ENCODE measurements around the gene IGSF9B. TPM values are rescaled to one million over a fixed set of nuclear protein-coding genes. Genes with fewer than 3 reads are reported as not detected.

Gene IGSF9B
- total RNA-seq, 1 donor from 2014 or later, result 1.3 TPM

- H3K4me3 Mint-ChIP-seq, result no peak overlapping the region
- no peak overlapping the region for H3K4me2 ChIP-seq
- H2AFZ ChIP-seq (replicated peaks), result no peak overlapping the region
- no peak overlapping the region for H3K4me3 ChIP-seq
- no peak overlapping the region for H3K27ac Mint-ChIP-seq
- DNase-seq (ENCODE audit: low spot score), result no peak
- H3K27me3 ChIP-seq, result no peaks in the 10 kb centered on the region
- H4K20me1 ChIP-seq (ENCODE audit: low read depth), result peaks cover 3% of the 10 kb centered on the region
- H3K9ac ChIP-seq, result no peak overlapping the region
- TF ChIP-seq EZH2phosphoT487 (IDR thresholded peaks at IDR 0.05), result no peak
- TF ChIP-seq CTCF (IDR thresholded peaks at IDR 0.05), result no peak
- no peak for TF ChIP-seq EZH2 (IDR thresholded peaks at IDR 0.05)
- H3K4me1 ChIP-seq, result peaks cover 6% of the 10 kb centered on the region
- H3K79me2 ChIP-seq (ENCODE audit: low read depth), result no peaks in the 10 kb centered on the region
- no peaks in the 10 kb centered on the region for H3K9me3 ChIP-seq (ENCODE audit: low read depth)
- no peaks in the 10 kb centered on the region for H3F3A ChIP-seq (ENCODE audit: low read depth)
- no peak overlapping the region for H3K27ac ChIP-seq
- H3K36me3 ChIP-seq, result no peaks in the 10 kb centered on the region
- H3K4me1 Mint-ChIP-seq, result peaks cover 6% of the 10 kb centered on the region
- H3K27me3 Mint-ChIP-seq (ENCODE audit: insufficient read depth, low read depth), result no peaks in the 10 kb centered on the region
- peaks cover 8% of the 10 kb centered on the region for H3K36me3 Mint-ChIP-seq
- no peaks in the 10 kb centered on the region for H3K9me3 Mint-ChIP-seq
Measured at GRCh38 chr11:133921513-133921912, 35.3 kb downstream of the IGSF9B start.

- Histone ChIP-seq H3K79me2 (ENCODE audit: low read depth) (no peaks in the 10 kb centered on the region), H2AFZ (replicated peaks) (no peak overlapping the region), H3K4me3 (no peak overlapping the region), H3K27ac (no peak overlapping the region), H3K27me3 (no peaks in the 10 kb centered on the region), H3K4me2 (no peak overlapping the region), H3F3A (ENCODE audit: low read depth) (no peaks in the 10 kb centered on the region), H4K20me1 (ENCODE audit: low read depth) (peaks cover 3% of the 10 kb centered on the region), H3K36me3 (no peaks in the 10 kb centered on the region), H3K9ac (no peak overlapping the region), H3K4me1 (peaks cover 6% of the 10 kb centered on the region), H3K9me3 (ENCODE audit: low read depth) (no peaks in the 10 kb centered on the region)
- TF ChIP-seq CTCF (IDR thresholded peaks at IDR 0.05), result no peak
- no peak for TF ChIP-seq EZH2 (IDR thresholded peaks at IDR 0.05)
- TF ChIP-seq EZH2phosphoT487 (IDR thresholded peaks at IDR 0.05), result no peak
- Mint-ChIP-seq H3K27ac (no peak overlapping the region), H3K36me3 (peaks cover 8% of the 10 kb centered on the region), H3K4me1 (peaks cover 6% of the 10 kb centered on the region), H3K27me3 (ENCODE audit: insufficient read depth, low read depth) (no peaks in the 10 kb centered on the region), H3K4me3 (no peak overlapping the region), H3K9me3 (no peaks in the 10 kb centered on the region)
- no peak for DNase-seq (ENCODE audit: low spot score)
Measured at GRCh38 chr11:133921026-133921425, 35.7 kb downstream of the IGSF9B start.

- Histone ChIP-seq H3K79me2 (ENCODE audit: low read depth) (no peaks in the 10 kb centered on the region), H3K27me3 (no peaks in the 10 kb centered on the region), H3F3A (ENCODE audit: low read depth) (no peaks in the 10 kb centered on the region), H3K4me1 (peaks cover 6% of the 10 kb centered on the region), H3K4me2 (no peak overlapping the region), H3K36me3 (no peaks in the 10 kb centered on the region), H3K27ac (no peak overlapping the region), H3K9ac (no peak overlapping the region), H4K20me1 (ENCODE audit: low read depth) (peaks cover 3% of the 10 kb centered on the region), H3K9me3 (ENCODE audit: low read depth) (no peaks in the 10 kb centered on the region), H3K4me3 (no peak overlapping the region), H2AFZ (replicated peaks) (no peak overlapping the region)
- no peak for TF ChIP-seq CTCF (IDR thresholded peaks at IDR 0.05)
- TF ChIP-seq EZH2phosphoT487 (IDR thresholded peaks at IDR 0.05), result no peak
- no peak for TF ChIP-seq EZH2 (IDR thresholded peaks at IDR 0.05)
- peaks cover 1% of the 10 kb centered on the region for H3K27me3 Mint-ChIP-seq (ENCODE audit: insufficient read depth, low read depth)
- no peak overlapping the region for H3K27ac Mint-ChIP-seq
- H3K4me1 Mint-ChIP-seq, result peaks cover 6% of the 10 kb centered on the region
- H3K4me3 Mint-ChIP-seq, result no peak overlapping the region
- peaks cover 8% of the 10 kb centered on the region for H3K36me3 Mint-ChIP-seq
- no peak for DNase-seq (ENCODE audit: low spot score)
- no peaks in the 10 kb centered on the region for H3K9me3 Mint-ChIP-seq
Measured at GRCh38 chr11:133920109-133920990, 36.4 kb downstream of the IGSF9B start.

All from neural progenitor cell (in vitro differentiated cells).